HG02571 (cell line): ENCODE data around the gene CHKA.

Experiments used
- ATAC-seq: cut with Tn5 transposase; IDR thresholded peaks from one replicate; pipeline ENCODE4 v1.9.1; 2021; ENCODE audit warnings: mild to moderate bottlenecking, moderate library complexity; ENCODE audit not compliant: unreplicated experiment

CHKA gene

GRCh38 chr11:68121067-68121899 is at the start of gene CHKA:
CHKA (minus strand) TSS chr11:68121388; CDS start chr11:68121177, 211 bp downstream.
- ATAC-seq, result peak; percentile 78

GRCh38 chr11:68169442-68169841 is 48.3 kb upstream of the CHKA start:
- ATAC-seq, result no peak

GRCh38 chr11:68168694-68169093 is 47.5 kb upstream of the CHKA start:
- no peak for ATAC-seq

GRCh38 chr11:68167474-68167873 is 46.3 kb upstream of the CHKA start:
- ATAC-seq, result no peak

GRCh38 chr11:68166969-68167368 is 45.8 kb upstream of the CHKA start:
- no peak for ATAC-seq

- ATAC-seq, result no peak
Measured at GRCh38 chr11:68165601-68166000, 44.4 kb upstream of the CHKA start.

- ATAC-seq, result no peak
Measured at GRCh38 chr11:68164437-68164836, 43.2 kb upstream of the CHKA start.

- no peak for ATAC-seq
Measured at GRCh38 chr11:68163691-68164090, 42.5 kb upstream of the CHKA start.

- no peak for ATAC-seq
Measured at GRCh38 chr11:68160100-68160695, 39.0 kb upstream of the CHKA start.

GRCh38 chr11:68159665-68160064 is 38.5 kb upstream of the CHKA start:
- ATAC-seq, result no peak

- ATAC-seq, result no peak
Measured at GRCh38 chr11:68159161-68159560, 38.0 kb upstream of the CHKA start.

- no peak for ATAC-seq
Measured at GRCh38 chr11:68158580-68158979, 37.4 kb upstream of the CHKA start.

- no peak for ATAC-seq
Measured at GRCh38 chr11:68153742-68154141, 32.6 kb upstream of the CHKA start.

- no peak for ATAC-seq
Measured at GRCh38 chr11:68150037-68150436, 28.8 kb upstream of the CHKA start.

- no peak for ATAC-seq
Measured at GRCh38 chr11:68149417-68149816, 28.2 kb upstream of the CHKA start.

- ATAC-seq, result no peak
Measured at GRCh38 chr11:68148879-68149278, 27.7 kb upstream of the CHKA start.

- ATAC-seq, result no peak
Measured at GRCh38 chr11:68148071-68148805, 27.1 kb upstream of the CHKA start.

- ATAC-seq, result no peak
Measured at GRCh38 chr11:68146704-68147474, 25.7 kb upstream of the CHKA start.

GRCh38 chr11:68146010-68146540 is 24.9 kb upstream of the CHKA start:
- no peak for ATAC-seq

- ATAC-seq, result no peak
Measured at GRCh38 chr11:68145120-68145866, 24.1 kb upstream of the CHKA start.
